GM19193 (cell line): ENCODE data around the gene EFNB1.

Experiments used
- POLR2A ChIP-seq: IDR thresholded peaks from 4 replicates; pipeline ENCODE4 v1.6.1; 2011; ENCODE audit not compliant: insufficient read depth, insufficient read length; ENCODE audit errors: extremely low read depth

The EFNB1 gene

GRCh38 chrX:68853665-68854251 is 24.9 kb downstream of the EFNB1 start:
- TF ChIP-seq POLR2A, result no peak

GRCh38 chrX:68865300-68865699 is 36.5 kb downstream of the EFNB1 start:
- no peak for TF ChIP-seq POLR2A

GRCh38 chrX:68865926-68866325 is 37.1 kb downstream of the EFNB1 start:
- no peak for TF ChIP-seq POLR2A

GRCh38 chrX:68867458-68868112 is 38.8 kb downstream of the EFNB1 start:
- TF ChIP-seq POLR2A, result no peak

GRCh38 chrX:68868316-68868715 is 39.5 kb downstream of the EFNB1 start:
- TF ChIP-seq POLR2A, result no peak

GRCh38 chrX:68868902-68869800 is 40.3 kb downstream of the EFNB1 start:
- TF ChIP-seq POLR2A, result no peak

GRCh38 chrX:68870357-68870756 is 41.5 kb downstream of the EFNB1 start:
- TF ChIP-seq POLR2A, result no peak

GRCh38 chrX:68872171-68872570 is 43.4 kb downstream of the EFNB1 start:
- TF ChIP-seq POLR2A, result no peak

GRCh38 chrX:68874076-68874475 is 45.3 kb downstream of the EFNB1 start:
- TF ChIP-seq POLR2A, result no peak

GRCh38 chrX:68876731-68877130 is 47.9 kb downstream of the EFNB1 start:
- no peak for TF ChIP-seq POLR2A

GRCh38 chrX:68877606-68878005 is 48.8 kb downstream of the EFNB1 start:
- no peak for TF ChIP-seq POLR2A

- TF ChIP-seq POLR2A, result no peak
Measured at GRCh38 chrX:68878977-68879645, 50.3 kb downstream of the EFNB1 start.

- TF ChIP-seq POLR2A, result no peak
Measured at GRCh38 chrX:68880846-68881552, 52.2 kb downstream of the EFNB1 start.

GRCh38 chrX:68881911-68882310 is 53.1 kb downstream of the EFNB1 start:
- TF ChIP-seq POLR2A, result no peak
